Measurements from ENCODE around the gene THAP4. TPM values are rescaled to one million over a fixed set of nuclear protein-coding genes. Genes with fewer than 3 reads are reported as not detected.

Gene THAP4
- total RNA-seq, 2 experiments from 2014 or later, result 36.4 to 38.8 TPM

GRCh38 chr2:241539616-241540374 lies 97.2 kb downstream of the THAP4 start:
- CTCF ChIA-PET, result no interaction called here
- H3K4me1 Mint-ChIP-seq (ENCODE audit: low read depth), result peaks cover 4% of the 10 kb centered on the region
- intact Hi-C loops (cut with micrococcal nuclease), result loop anchor here (2.0 kb wide), 1 partner anchor 341 kb away; no protein-coding TSS in a partner anchor
- H3K36me3 Mint-ChIP-seq (ENCODE audit: low read depth), result no peaks in the 10 kb centered on the region
- no peak overlapping the region for H3K27ac Mint-ChIP-seq
- no peak overlapping the region for H3K4me3 Mint-ChIP-seq
- peaks cover 19% of the 10 kb centered on the region for H3K27me3 Mint-ChIP-seq (ENCODE audit: low read depth)
- no peaks in the 10 kb centered on the region for H3K9me3 Mint-ChIP-seq
- DNase-seq, result no peak

GRCh38 chr2:241538838-241539615 lies 97.9 kb downstream of the THAP4 start:
- no peak overlapping the region for H3K27ac Mint-ChIP-seq
- H3K9me3 Mint-ChIP-seq, result no peaks in the 10 kb centered on the region
- peaks cover 4% of the 10 kb centered on the region for H3K4me1 Mint-ChIP-seq (ENCODE audit: low read depth)
- peaks cover 19% of the 10 kb centered on the region for H3K27me3 Mint-ChIP-seq (ENCODE audit: low read depth)
- CTCF ChIA-PET, result interaction anchor here (0.7 kb wide), 1 partner anchor 102 kb away, joined by 3 read pairs; no protein-coding TSS in a partner anchor
- no peak for DNase-seq
- H3K4me3 Mint-ChIP-seq, result no peak overlapping the region
- no peaks in the 10 kb centered on the region for H3K36me3 Mint-ChIP-seq (ENCODE audit: low read depth)
- intact Hi-C loops (cut with micrococcal nuclease), result no loop called here

GRCh38 chr2:241535871-241536655 lies 100.9 kb downstream of the THAP4 start:
- peaks cover 4% of the 10 kb centered on the region for H3K4me1 Mint-ChIP-seq (ENCODE audit: low read depth)
- H3K27me3 Mint-ChIP-seq (ENCODE audit: low read depth), result peaks cover 10% of the 10 kb centered on the region
- no peaks in the 10 kb centered on the region for H3K36me3 Mint-ChIP-seq (ENCODE audit: low read depth)
- DNase-seq, result no peak
- H3K9me3 Mint-ChIP-seq, result no peaks in the 10 kb centered on the region
- H3K4me3 Mint-ChIP-seq, result no peak overlapping the region
- intact Hi-C loops (cut with micrococcal nuclease), result no loop called here
- H3K27ac Mint-ChIP-seq, result no peak overlapping the region
- CTCF ChIA-PET, result no interaction called here

- DNase-seq, result no peak
- Mint-ChIP-seq H3K4me3 (no peak overlapping the region), H3K27ac (no peak overlapping the region), H3K36me3 (ENCODE audit: low read depth) (no peaks in the 10 kb centered on the region), H3K4me1 (ENCODE audit: low read depth) (no peaks in the 10 kb centered on the region), H3K9me3 (no peaks in the 10 kb centered on the region), H3K27me3 (ENCODE audit: low read depth) (peaks cover 1% of the 10 kb centered on the region)
- CTCF ChIA-PET, result no interaction called here
- intact Hi-C loops (cut with micrococcal nuclease), result no loop called here
These were observed 102.1 kb downstream of the THAP4 start for GRCh38 chr2:241534701-241535375.

Other genes starting within 250 kb of the THAP4 start
- 10 to 100 TPM; 81.2 to 88.4 TPM for gene STK25, start 128.6 kb downstream of the THAP4 start, total RNA-seq
- not detected for gene BOK, start 78.4 kb downstream of the THAP4 start, total RNA-seq
- gene ATG4B, start 535 bp upstream of the THAP4 start, total RNA-seq, result 10 to 100 TPM; 71.5 to 82.5 TPM
- gene DTYMK, start 49.7 kb upstream of the THAP4 start, total RNA-seq, result 10 to 100 TPM; 88.0 to 93.8 TPM
- 10 to 100 TPM; 41.0 to 43.8 TPM for gene ING5, start 64.9 kb upstream of the THAP4 start, total RNA-seq
- 10 to 100 TPM; 19.4 to 23.1 TPM for gene D2HGDH, start 97.5 kb upstream of the THAP4 start, total RNA-seq
- not detected for gene GAL3ST2, start 139.7 kb upstream of the THAP4 start, total RNA-seq
- gene NEU4, start 172.0 kb upstream of the THAP4 start, total RNA-seq, result not detected
- 1 to 10 TPM; 6.9 to 8.3 TPM for gene PDCD1, start 221.7 kb upstream of the THAP4 start, total RNA-seq
- not detected for gene RTP5, start 232.6 kb upstream of the THAP4 start, total RNA-seq

All from activated naive CD4-positive, alpha-beta T cell treated with anti-CD3 and anti-CD28 coated beads for 36 hours (primary cell).